Osteoblast (primary cell): ENCODE data around the gene TRMT10B. TPM values are rescaled to one million over a fixed set of nuclear protein-coding genes. Genes with fewer than 3 reads are reported as not detected.
A peak's percentile ranks its signal among the peaks of the same experiment; 100 is the strongest.

Experiments
- DNase-seq: peaks from one replicate; pipeline ENCODE4 v3.0.0; 2011; ENCODE audit warnings: low spot score, mixed read lengths; ENCODE audit not compliant: insufficient read length; ENCODE audit errors: missing footprints
- H2AFZ ChIP-seq: 2 replicates; pipeline ENCODE4 v1.6.0; 2011; ENCODE audit warnings: mild to moderate bottlenecking, low read length
- H3K27ac ChIP-seq: 2 replicates; pipeline ENCODE4 v1.5.1; 2011; ENCODE audit warnings: mild to moderate bottlenecking, low read depth, low read length, moderate library complexity
- H3K27me3 ChIP-seq: 2 replicates; pipeline ENCODE4 v1.6.0; 2012; ENCODE audit warnings: mild to moderate bottlenecking, control low read depth, inconsistent platforms, low read length, moderate library complexity; ENCODE audit not compliant: insufficient read depth
- H3K36me3 ChIP-seq: 2 replicates; pipeline ENCODE4 v1.5.1; 2011; ENCODE audit warnings: mild to moderate bottlenecking, low read length, control low read depth, moderate library complexity; ENCODE audit not compliant: insufficient read depth
- H3K4me1 ChIP-seq: 2 replicates; pipeline ENCODE4 v1.5.1; 2011; ENCODE audit warnings: mild to moderate bottlenecking, low read length, control low read depth, moderate library complexity; ENCODE audit not compliant: insufficient read depth
- H3K4me2 ChIP-seq: 2 replicates; pipeline ENCODE4 v1.6.0; 2011; ENCODE audit warnings: mild to moderate bottlenecking, low read length; ENCODE audit not compliant: insufficient read depth
- H3K4me3 ChIP-seq: fragments of 200-600 bp; sonication (generic); 3 replicates; pipeline ENCODE4 v1.5.1; 2012; ENCODE audit warnings: mild to moderate bottlenecking, low read length, inconsistent platforms; ENCODE audit not compliant: insufficient read depth
- H3K79me2 ChIP-seq: 2 replicates; pipeline ENCODE4 v1.6.0; 2012; ENCODE audit warnings: mild to moderate bottlenecking, low read length, control low read depth, inconsistent platforms; ENCODE audit not compliant: insufficient read depth
- H3K9me3 ChIP-seq: 2 replicates; pipeline ENCODE4 v1.5.1; 2011; ENCODE audit warnings: low read depth, low read length, control low read depth
- H4K20me1 ChIP-seq: 2 replicates; pipeline ENCODE4 v1.6.0; 2012; ENCODE audit warnings: mild to moderate bottlenecking, low read length, control low read depth; ENCODE audit not compliant: insufficient read depth
- CTCF ChIP-seq: IDR thresholded peaks from 2 replicates; pipeline ENCODE4 v1.5.1; 2011; ENCODE audit warnings: mild to moderate bottlenecking, low read depth, low read length, moderate library complexity; ENCODE audit errors: extremely low read depth
- total RNA-seq: library from RNA; depleted of rRNA; stranded (reverse); fragments of >200 nt; gene quantifications from 2 replicates; pipeline ENCODE4 v1.2.3, GENCODE V29; 2012

Gene TRMT10B
- total RNA-seq, 1 donor: 3.3 TPM

DNA sequence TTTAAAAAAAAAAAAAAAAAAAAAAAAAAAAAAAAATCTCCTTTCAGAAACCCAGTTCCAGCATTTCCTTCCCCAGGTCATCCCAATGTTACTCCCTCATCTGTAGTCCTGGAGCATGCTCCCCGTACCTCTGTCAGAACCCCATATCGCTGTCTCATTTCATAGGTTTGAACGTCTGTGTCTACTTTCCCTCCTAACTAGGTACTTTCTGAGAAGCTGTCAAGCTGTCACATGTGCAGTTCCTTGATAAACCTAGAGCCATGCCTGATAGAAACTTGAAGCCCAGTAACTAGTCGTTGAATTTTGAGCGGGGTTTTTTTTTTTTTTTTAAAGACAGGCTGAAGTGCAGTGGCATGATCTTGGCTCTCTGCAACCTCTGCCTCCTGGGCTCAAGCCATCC, 15.7 kb downstream of the TRMT10B start:
- H3K27ac ChIP-seq: no peak overlapping the region
- no peak overlapping the region for H2AFZ ChIP-seq
- H3K4me1 ChIP-seq: peaks cover 6% of the 10 kb centered on the region
- no peaks in the 10 kb centered on the region for H4K20me1 ChIP-seq
- no peak for DNase-seq
- H3K36me3 ChIP-seq: peaks cover 12% of the 10 kb centered on the region
- no peaks in the 10 kb centered on the region for H3K27me3 ChIP-seq
- no peak overlapping the region for H3K4me3 ChIP-seq
- TF ChIP-seq CTCF: no peak
- no peaks in the 10 kb centered on the region for H3K9me3 ChIP-seq
- no peaks in the 10 kb centered on the region for H3K79me2 ChIP-seq
- H3K4me2 ChIP-seq: no peak overlapping the region

DNA sequence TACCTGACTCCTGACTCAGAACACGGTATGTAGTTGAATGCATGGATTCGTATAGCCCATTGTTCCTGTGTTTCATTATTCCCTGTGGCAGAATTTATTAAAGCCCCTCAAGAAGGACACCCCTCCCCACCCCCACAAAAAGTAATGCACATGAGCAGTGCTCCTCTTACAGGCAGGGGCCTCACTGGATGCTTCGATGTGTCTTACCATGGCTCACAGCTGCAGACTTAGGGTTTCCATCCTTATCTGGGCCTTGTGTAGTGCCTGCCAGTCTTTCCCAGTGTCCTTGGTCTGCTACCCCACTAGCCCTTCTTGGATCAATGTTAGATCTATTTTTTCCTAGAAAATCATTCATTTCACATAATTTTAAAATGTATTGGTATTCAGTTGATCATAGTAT, 16.4 kb downstream of the TRMT10B start:
- peaks cover 13% of the 10 kb centered on the region for H3K4me1 ChIP-seq
- no peaks in the 10 kb centered on the region for H3K27me3 ChIP-seq
- H3K4me2 ChIP-seq: no peak overlapping the region
- H3K27ac ChIP-seq: no peak overlapping the region
- no peak overlapping the region for H3K4me3 ChIP-seq
- peaks cover 12% of the 10 kb centered on the region for H3K36me3 ChIP-seq
- H4K20me1 ChIP-seq: peaks cover 2% of the 10 kb centered on the region
- no peaks in the 10 kb centered on the region for H3K9me3 ChIP-seq
- H2AFZ ChIP-seq: no peak overlapping the region
- no peak for TF ChIP-seq CTCF
- no peak for DNase-seq
- H3K79me2 ChIP-seq: no peaks in the 10 kb centered on the region

- no peak overlapping the region for H3K4me3 ChIP-seq
- peaks cover 5% of the 10 kb centered on the region for H4K20me1 ChIP-seq
- peaks cover 50% of the 10 kb centered on the region for H3K36me3 ChIP-seq
- H3K9me3 ChIP-seq: no peaks in the 10 kb centered on the region
- H3K27me3 ChIP-seq: no peaks in the 10 kb centered on the region
- H3K4me1 ChIP-seq: peaks cover 29% of the 10 kb centered on the region
- no peak for DNase-seq
- no peak overlapping the region for H3K4me2 ChIP-seq
- no peak for TF ChIP-seq CTCF
- peak overlapping the region; percentile 21 for H3K27ac ChIP-seq
- H2AFZ ChIP-seq: no peak overlapping the region
- no peaks in the 10 kb centered on the region for H3K79me2 ChIP-seq
These were observed 21.8 kb downstream of the TRMT10B start for GRCh38 chr9:37775216-37775919.

DNA sequence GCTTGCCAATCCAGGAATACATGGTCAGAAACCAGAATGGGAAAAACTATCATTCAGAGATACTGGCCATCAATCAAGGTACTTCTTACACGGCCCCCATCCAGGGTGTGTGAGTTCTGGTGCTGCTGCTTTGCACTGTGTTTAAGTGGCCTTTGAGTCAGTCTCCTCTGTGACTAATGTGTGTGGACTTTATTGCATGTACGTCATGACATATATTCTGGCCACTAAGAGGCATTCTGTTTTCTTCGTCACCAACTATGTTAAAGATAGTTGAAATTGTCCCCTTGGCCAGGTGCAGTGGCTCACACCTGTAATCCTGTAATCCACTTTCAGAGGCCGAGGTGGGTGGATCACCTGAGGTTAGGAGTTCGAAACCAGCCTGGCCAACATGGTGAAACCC, 22.7 kb downstream of the TRMT10B start:
- no peak overlapping the region for H3K4me2 ChIP-seq
- DNase-seq: no peak
- H3K9me3 ChIP-seq: no peaks in the 10 kb centered on the region

More for the DNA sequence above, 22.7 kb downstream of the TRMT10B start:
- H3K79me2 ChIP-seq: peaks cover 2% of the 10 kb centered on the region
- H3K36me3 ChIP-seq: peaks cover 53% of the 10 kb centered on the region
- H3K4me3 ChIP-seq: no peak overlapping the region
- H2AFZ ChIP-seq: no peak overlapping the region
- H4K20me1 ChIP-seq: peaks cover 5% of the 10 kb centered on the region
- H3K27ac ChIP-seq: no peak overlapping the region
- H3K27me3 ChIP-seq: no peaks in the 10 kb centered on the region
- no peak for TF ChIP-seq CTCF
- H3K4me1 ChIP-seq: peaks cover 29% of the 10 kb centered on the region
